H1 (cell line): ENCODE results near the gene RHEB. TPM values are rescaled to one million over a fixed set of nuclear protein-coding genes. Genes with fewer than 3 reads are reported as not detected.

ENCODE experiments used
- CTCF ChIA-PET: fragments of 300-600 bp; sonication (Branson Sonifier 250); formaldehyde crosslinking; loops from one replicate; lab custom pipeline; 2021; ENCODE audit not compliant: partially characterized antibody; lab: Charles Lee
- POLR2A ChIA-PET: fragments of 300-600 bp; sonication (Branson Sonifier 250); formaldehyde crosslinking; loops from one replicate; lab custom pipeline; 2021; ENCODE audit warnings: inconsistent platforms; ENCODE audit not compliant: partially characterized antibody; lab: Charles Lee
- DNase-seq, 2 experiments: peaks; one replicate each; pipeline versions ENCODE4 v3.0.0 to v3.0.0-alpha.2; 2010 to 2022; ENCODE audit warnings: low spot score in 2 of 2, low read depth in 1 of 2, mixed read lengths in 1 of 2
- FAIRE-seq: peaks from 2 replicates; lab custom pipeline; 2011; peaks lifted over from hg19 to GRCh38; lab: Jason Lieb, UNC
- H2AFZ ChIP-seq: 2 replicates; pipeline ENCODE4 v1.8.1; 2012; ENCODE audit warnings: low read length, inconsistent platforms
- H2AK5ac ChIP-seq: 2 replicates; pipeline ENCODE4 v1.6.1; 2013; ENCODE audit warnings: low read depth, low read length
- H2BK120ac ChIP-seq: replicated peaks from 2 replicates; pipeline ENCODE3; 2013; ENCODE audit warnings: low read depth, low read length, inconsistent platforms
- H2BK12ac ChIP-seq: 2 replicates; pipeline ENCODE4 v1.6.1; 2013; ENCODE audit warnings: low read depth, low read length
- H2BK15ac ChIP-seq: 2 replicates; pipeline ENCODE4 v1.6.1; 2013; ENCODE audit warnings: low read length
- H2BK20ac ChIP-seq: 2 replicates; pipeline ENCODE4 v1.6.1; 2013; ENCODE audit warnings: low read length
- H2BK5ac ChIP-seq: 2 replicates; pipeline ENCODE4 v1.6.1; 2013; ENCODE audit warnings: low read depth, low read length
- H3K14ac ChIP-seq: 2 replicates; pipeline ENCODE4 v1.6.1; 2013; ENCODE audit warnings: inconsistent platforms; ENCODE audit not compliant: insufficient read length
- H3K18ac ChIP-seq: 2 replicates; pipeline ENCODE4 v1.6.1; 2013; ENCODE audit warnings: low read length; ENCODE audit errors: extremely low read depth
- H3K23ac ChIP-seq: 2 replicates; pipeline ENCODE4 v1.6.1; 2013; ENCODE audit warnings: inconsistent platforms; ENCODE audit not compliant: insufficient read length
- H3K23me2 ChIP-seq: 2 replicates; pipeline ENCODE4 v1.6.1; 2013; ENCODE audit warnings: low read depth, low read length
- H3K27ac ChIP-seq: 2 replicates; pipeline ENCODE4 v1.6.1; 2011; ENCODE audit warnings: low read depth, low read length, inconsistent platforms
- H3K27me3 ChIP-seq, 4 experiments: replicated peaks in 1 of 4; 1 replicate in 1 of 4; 2 replicates in 3 of 4; pipeline versions ENCODE4 v1.6.1 to v1.8.1; 2011 to 2013; ENCODE audit warnings: low read length in 3 of 4, mild to moderate bottlenecking in 3 of 4, inconsistent platforms in 2 of 4, mixed read lengths in 2 of 4, moderate library complexity in 1 of 4; ENCODE audit not compliant: control insufficient read depth in 3 of 4, insufficient read depth in 3 of 4; ENCODE audit errors: extremely low read depth in 1 of 4
- H3K36me3 ChIP-seq, 4 experiments: 2 replicates each; pipeline versions ENCODE4 v1.6.1 to v1.8.1; 2011 to 2013; ENCODE audit warnings: mild to moderate bottlenecking in 4 of 4, low read length in 3 of 4, moderate library complexity in 2 of 4, control low read depth in 1 of 4, inconsistent platforms in 1 of 4; ENCODE audit not compliant: insufficient read depth in 4 of 4, control insufficient read depth in 2 of 4
- H3K4ac ChIP-seq: replicated peaks from 2 replicates; pipeline ENCODE3; 2013; ENCODE audit warnings: low read length, low read depth, mixed read lengths, inconsistent platforms; ENCODE audit not compliant: insufficient read length
- H3K4me1 ChIP-seq, 4 experiments: replicated peaks in 1 of 4; 1 replicate in 1 of 4; 2 replicates in 3 of 4; pipeline versions ENCODE4 v1.6.1 to v1.8.1; 2011 to 2013; ENCODE audit warnings: low read length in 3 of 4, inconsistent platforms in 2 of 4, mixed read lengths in 1 of 4; ENCODE audit not compliant: insufficient read depth in 4 of 4, control insufficient read depth in 3 of 4
- H3K4me2 ChIP-seq, 2 experiments: 2 replicates each; pipeline versions ENCODE4 v1.6.1 to v1.8.1; 2011 to 2013; ENCODE audit warnings: low read depth in 2 of 2, low read length in 2 of 2, control low read depth in 1 of 2, inconsistent platforms in 1 of 2, mild to moderate bottlenecking in 1 of 2; ENCODE audit not compliant: insufficient read depth in 1 of 2
- H3K4me3 ChIP-seq, 4 experiments: fragments of 200-600, 300-600 bp in 1 of 4; sonication (generic), shearing (Covaris generic), sonication (Bioruptor Twin) in 1 of 4; 2 replicates each; pipeline versions ENCODE4 v1.5.1 to v1.8.1; 2011 to 2016; ENCODE audit warnings: low read length in 4 of 4, low read depth in 3 of 4, control low read depth in 2 of 4, inconsistent platforms in 2 of 4, mild to moderate bottlenecking in 2 of 4, mixed read lengths in 1 of 4, moderate library complexity in 1 of 4; ENCODE audit not compliant: insufficient read depth in 2 of 4; ENCODE audit errors: extremely low read depth in 1 of 4
- H3K56ac ChIP-seq: replicated peaks from 2 replicates; pipeline ENCODE3; 2013; ENCODE audit warnings: low read depth, mild to moderate bottlenecking, mixed read lengths, low read length, inconsistent platforms; ENCODE audit not compliant: insufficient read length
- H3K79me1 ChIP-seq: 2 replicates; pipeline ENCODE4 v1.6.1; 2013; ENCODE audit warnings: low read depth, low read length, control low read depth
- H3K79me2 ChIP-seq, 2 experiments: 2 replicates each; pipeline versions ENCODE4 v1.6.1 to v1.8.1; 2012 to 2013; ENCODE audit warnings: low read length in 2 of 2, mild to moderate bottlenecking in 2 of 2, inconsistent platforms in 1 of 2; ENCODE audit not compliant: insufficient read depth in 2 of 2, control insufficient read depth in 1 of 2
- H3K9ac ChIP-seq, 4 experiments: replicated peaks in 1 of 4; 1 replicate in 1 of 4; 2 replicates in 3 of 4; pipeline versions ENCODE4 v1.6.1 to v1.8.1; 2011 to 2013; ENCODE audit warnings: low read depth in 3 of 4, low read length in 3 of 4, control low read depth in 2 of 4, mild to moderate bottlenecking in 2 of 4, moderate library complexity in 2 of 4, inconsistent platforms in 1 of 4; ENCODE audit errors: extremely low read depth in 1 of 4
- H3K9me3 ChIP-seq, 2 experiments: 2 replicates each; pipeline versions ENCODE4 v1.6.1 to v1.8.1; 2012 to 2013; ENCODE audit warnings: mild to moderate bottlenecking in 2 of 2, moderate library complexity in 2 of 2, control low read depth in 1 of 2, inconsistent platforms in 1 of 2, low read depth in 1 of 2, low read length in 1 of 2, mixed read lengths in 1 of 2; ENCODE audit not compliant: insufficient read depth in 2 of 2
- H4K20me1 ChIP-seq, 2 experiments: replicated peaks in 1 of 2; 2 replicates each; pipeline versions ENCODE3 to v1.8.1; 2011 to 2013; ENCODE audit warnings: inconsistent platforms in 2 of 2, low read length in 2 of 2, mild to moderate bottlenecking in 1 of 2; ENCODE audit not compliant: insufficient read depth in 2 of 2, control insufficient read depth in 1 of 2
- H4K5ac ChIP-seq: 2 replicates; pipeline ENCODE4 v1.6.1; 2013; ENCODE audit warnings: low read length, low read depth, mixed read lengths, inconsistent platforms; ENCODE audit not compliant: insufficient read length
- H4K8ac ChIP-seq: 2 replicates; pipeline ENCODE4 v1.8.0; 2013; ENCODE audit warnings: mild to moderate bottlenecking, moderate library complexity, low read length, inconsistent platforms; ENCODE audit not compliant: insufficient read depth; ENCODE audit errors: extremely low read depth
- H4K91ac ChIP-seq: replicated peaks from 2 replicates; pipeline ENCODE3; 2013; ENCODE audit warnings: low read length, mixed read lengths, inconsistent platforms; ENCODE audit not compliant: insufficient read length
- BRCA1 ChIP-seq: IDR thresholded peaks from 2 replicates; pipeline ENCODE4 v1.6.1; 2012; ENCODE audit warnings: low read depth, low read length, improper control_type of control experiment
- KDM5A ChIP-seq: fragments of 200-600 bp; IDR thresholded peaks from 2 replicates; pipeline ENCODE4 v1.7.1; 2012; ENCODE audit warnings: mild to moderate bottlenecking, low read length, inconsistent platforms, mixed read lengths
- TAF7 ChIP-seq: optimal IDR thresholded peaks from 2 replicates; pipeline ENCODE3; 2011; ENCODE audit warnings: low read depth, mild to moderate bottlenecking, inconsistent platforms, low read length, moderate library complexity, borderline replicate concordance
- TBP ChIP-seq: IDR thresholded peaks from 2 replicates; pipeline ENCODE4 v1.6.1; 2011; ENCODE audit warnings: low read depth, low read length, improper control_type of control experiment
- WGBS, 2 experiments: shearing (Covaris generic) in 1 of 2; methylation state at CpG; one replicate each; pipeline versions ENCODE4 v1.1.6 to v1.1.7; 2013 to 2015; ENCODE audit warnings: low lambda C conversion rate in 2 of 2, mixed read lengths in 2 of 2, inconsistent platforms in 1 of 2, low coverage in 1 of 2, missing lambda C conversion rate in 1 of 2; ENCODE audit not compliant: insufficient replicate concordance in 2 of 2, insufficient coverage in 1 of 2, insufficient read length in 1 of 2; ENCODE audit errors: extremely low coverage in 1 of 2, missing lambda C conversion rate in 1 of 2; 5-methylcytosine and 5-hydroxymethylcytosine counted together
- polyA plus RNA-seq, 7 experiments: library from polyadenylated mRNA; depleted of rRNA in 3 of 7; stranded (reverse) in 5 of 7; unstranded in 2 of 7; fragments of >200 nt in 5 of 7; fragments of 200-250 nt in 2 of 7; gene quantifications; 1 replicate in 5 of 7; 2 replicates in 1 of 7; 4 replicates in 1 of 7; pipeline versions ENCODE4 v1.2.1 to v1.2.3, GENCODE V29; 2011 to 2013; ENCODE audit warnings: missing spikeins in 2 of 7, mixed read lengths in 2 of 7
- total RNA-seq: library from RNA; stranded (reverse); fragmentation: NEBNext Ultra II Directional; extraction: Animal tissue kit (Norgen Biotek cat#: 25700); gene quantifications from 2 replicates; pipeline ENCODE4 v1.2.1, GENCODE V29; 2021

Gene RHEB
- total and polyA plus RNA-seq, 2 of the 8 experiments (the other 6 are each of a cell fraction or from before 2014, with no cell fraction given), result 60.8 to 132 TPM

DNA sequence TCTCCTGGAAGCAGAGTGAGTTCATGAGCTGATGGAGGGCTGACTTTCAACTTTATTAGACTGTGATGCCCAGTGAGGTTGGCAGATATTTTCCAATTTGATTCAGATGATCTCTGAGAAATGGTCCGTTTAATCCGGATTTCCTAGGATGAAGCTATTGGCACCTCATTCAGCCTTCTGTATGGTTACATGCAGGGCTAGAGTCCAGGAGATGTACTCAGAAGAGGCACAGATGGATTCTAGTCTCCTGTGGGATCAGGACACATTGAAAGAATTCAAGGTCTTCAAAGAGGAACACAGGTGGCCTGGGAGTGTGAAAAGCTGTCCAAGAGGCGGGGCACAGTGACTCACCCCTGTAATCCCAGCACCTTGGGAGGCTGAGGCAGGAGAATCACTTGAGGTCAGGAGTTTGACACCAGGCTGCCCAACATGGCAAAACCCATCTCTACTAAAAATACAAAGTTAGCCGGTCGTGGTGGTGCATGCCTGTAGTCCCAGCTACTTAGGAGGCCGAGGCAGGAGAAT, 23.0 kb upstream of the RHEB start:
- H3K4me2 ChIP-seq, result no peak overlapping the region
- H3K23ac ChIP-seq, result no peak overlapping the region
- no peak overlapping the region for H4K5ac ChIP-seq
- H3K18ac ChIP-seq, result no peak overlapping the region
- H4K8ac ChIP-seq, result no peak overlapping the region
- POLR2A ChIA-PET, result interaction anchor here (0.7 kb wide), 1 partner anchor 42 kb away, joined by 3 read pairs; no protein-coding TSS in a partner anchor
- H3K27ac ChIP-seq, result no peak overlapping the region
- H4K91ac ChIP-seq, result no peak overlapping the region
- no peak overlapping the region for H2BK12ac ChIP-seq
- no peaks in the 10 kb centered on the region for H3K27me3 ChIP-seq
- H3K23me2 ChIP-seq, result no peaks in the 10 kb centered on the region
- H3K9ac ChIP-seq, result no peak overlapping the region
- H3K56ac ChIP-seq, result no peak overlapping the region
- H3K14ac ChIP-seq, result no peak overlapping the region
- H3K9me3 ChIP-seq, result no peaks in the 10 kb centered on the region
- no peak overlapping the region for H2BK120ac ChIP-seq
- TF ChIP-seq TBP (no peak), BRCA1 (no peak), TAF7 (no peak), KDM5A (no peak)
- no peaks in the 10 kb centered on the region for H3K79me2 ChIP-seq
- H2BK15ac ChIP-seq, result no peak overlapping the region
- 93% methylated on average over 6 of the region's 6 CpGs; no CpG with 5 or more reads in 1 of the 2 experiments for WGBS, 2 experiments
- no peaks in the 10 kb centered on the region for H4K20me1 ChIP-seq
- no peak overlapping the region for H2AK5ac ChIP-seq
- no peak for DNase-seq
- FAIRE-seq, result no peak
- H3K4me3 ChIP-seq, result no peak overlapping the region
- H3K4me1 ChIP-seq, result peaks cover 0 to 8% (median 0%) of the 10 kb centered on the region in 4 experiments; a peak in 2 of 7 replicates
- H3K36me3 ChIP-seq, result no peaks in the 10 kb centered on the region
- CTCF ChIA-PET, result interaction anchor here (0.9 to 2.3 kb wide), 5 partner anchors 14 to 228 kb away, joined by 3 to 7 read pairs (median 4); no protein-coding TSS in a partner anchor
- no peak overlapping the region for H2BK20ac ChIP-seq
- no peak overlapping the region for H2BK5ac ChIP-seq
- no peak overlapping the region for H3K4ac ChIP-seq
- H3K79me1 ChIP-seq, result no peaks in the 10 kb centered on the region
- no peak overlapping the region; the same call in 1 of the 2 replicates for H2AFZ ChIP-seq
